Stimulated activated CD8-positive, alpha-beta memory T cell treated with anti-CD3 and anti-CD28 coated beads, Interleukin-2, amount 100 ng/mL, for 1 hour (primary cell): ENCODE measurements around the gene MYO1B.

Source experiments
- DNase-seq, 2 donors: peaks; one replicate each; pipeline ENCODE4 v3.0.0-alpha.2; 2020; ENCODE audit warnings: low read depth in 2 of 2

MYO1B gene

GRCh38 chr2:191226196-191226595 is 19.0 kb upstream of the MYO1B start:
- no peak for DNase-seq

GRCh38 chr2:191228333-191228732 is 16.9 kb upstream of the MYO1B start:
- DNase-seq: no peak

- no peak for DNase-seq
These were observed 16.3 kb upstream of the MYO1B start for GRCh38 chr2:191228861-191229260.

- no peak for DNase-seq
These were observed 15.0 kb upstream of the MYO1B start for GRCh38 chr2:191230174-191230573.

GRCh38 chr2:191231995-191232394 is 13.2 kb upstream of the MYO1B start:
- no peak for DNase-seq

GRCh38 chr2:191233533-191233932 is 11.7 kb upstream of the MYO1B start:
- DNase-seq: no peak

- DNase-seq: no peak
These were observed 10.8 kb upstream of the MYO1B start for GRCh38 chr2:191234376-191234775.

GRCh38 chr2:191240871-191241270 is 4.3 kb upstream of the MYO1B start:
- DNase-seq: no peak

- DNase-seq: no peak
These were observed 3.8 kb upstream of the MYO1B start for GRCh38 chr2:191241418-191241817.

- no peak for DNase-seq
These were observed 2.0 kb upstream of the MYO1B start for GRCh38 chr2:191243154-191243553.

- DNase-seq: no peak
These were observed 854 bp upstream of the MYO1B start for GRCh38 chr2:191244350-191244749.

- no peak for DNase-seq
These were observed 796 bp downstream of the MYO1B start for GRCh38 chr2:191245869-191246531.

GRCh38 chr2:191246820-191247380 is 1.7 kb downstream of the MYO1B start:
- no peak for DNase-seq

GRCh38 chr2:191247381-191248057 is 2.3 kb downstream of the MYO1B start:
- no peak for DNase-seq

- DNase-seq: no peak
These were observed 4.1 kb downstream of the MYO1B start for GRCh38 chr2:191249156-191249813.

GRCh38 chr2:191250400-191250799 is 5.2 kb downstream of the MYO1B start:
- no peak for DNase-seq

GRCh38 chr2:191250986-191251385 is 5.8 kb downstream of the MYO1B start:
- DNase-seq: no peak

- DNase-seq: no peak
These were observed 7.5 kb downstream of the MYO1B start for GRCh38 chr2:191252699-191253098.

- no peak for DNase-seq
These were observed 8.3 kb downstream of the MYO1B start for GRCh38 chr2:191253476-191253875.

- DNase-seq: no peak
These were observed 10.1 kb downstream of the MYO1B start for GRCh38 chr2:191255271-191255670.

- DNase-seq: no peak
These were observed 10.6 kb downstream of the MYO1B start for GRCh38 chr2:191255756-191256312.

- no peak for DNase-seq
These were observed 12.7 kb downstream of the MYO1B start for GRCh38 chr2:191257934-191258333.
